HepG2 (cell line): ENCODE results near the gene SCFD2. TPM values are rescaled to one million over a fixed set of nuclear protein-coding genes. Genes with fewer than 3 reads are reported as not detected.

Experiments
- ATAC-seq: fragments of 200-7000 bp; cut with Tn5 transposase; 3 replicates; pipeline ENCODE4 v1.9.1; 2020; ENCODE audit warnings: mild to moderate bottlenecking, moderate library complexity
- BruUV-seq: library from RNA; stranded (reverse); fragments of 400-500 nt; replicated peaks from 2 replicates; lab custom pipeline; 2021; lab: Mats Ljungman, UMichigan
- CTCF ChIA-PET: fragments of 300-600 bp; formaldehyde crosslinking; extraction: SDS; loops from one replicate; lab custom pipeline; 2021; ENCODE audit warnings: low total read pairs, inconsistent platforms, low intra/inter-chr PET ratio; lab: Yijun Ruan, JAX
- POLR2A ChIA-PET: fragments of 350-600 bp; sonication (Branson Sonifier 250); formaldehyde crosslinking; loops from one replicate; lab custom pipeline; 2020; ENCODE audit warnings: antibody characterized with exemption, inconsistent platforms; lab: Yijun Ruan, JAX
- DNase-seq: peaks from one replicate; pipeline ENCODE4 v3.0.0-alpha.2; 2015; ENCODE audit warnings: low spot score
- FAIRE-seq: peaks from 3 replicates; lab custom pipeline; 2011; peaks lifted over from hg19 to GRCh38; lab: Jason Lieb, UNC
- H2AFZ ChIP-seq: one replicate; pipeline ENCODE4 v1.6.1; 2011; ENCODE audit warnings: low read length, inconsistent platforms
- H3K27ac ChIP-seq: fragments of 300-600 bp; 3 replicates; pipeline ENCODE4 v1.8.0; 2011; ENCODE audit warnings: mixed run types, mild to moderate bottlenecking, mixed read lengths, low read length, inconsistent platforms; ENCODE audit not compliant: insufficient read depth; ENCODE audit errors: extremely low read length
- H3K27me3 ChIP-seq, 2 experiments: fragments of 200-600 bp in 1 of 2; 2 replicates in 1 of 2; 3 replicates in 1 of 2; pipeline versions ENCODE4 v1.6.0 to v1.8.0; 2011; ENCODE audit warnings: low read length in 2 of 2, mild to moderate bottlenecking in 2 of 2, moderate library complexity in 2 of 2, inconsistent platforms in 1 of 2; ENCODE audit not compliant: insufficient read depth in 2 of 2, control insufficient read depth in 1 of 2
- H3K36me3 ChIP-seq, 2 experiments: fragments of 200-600 bp in 1 of 2; replicated peaks in 1 of 2; 2 replicates in 1 of 2; 3 replicates in 1 of 2; pipeline versions ENCODE4 v1.5.1 to v1.8.0; 2011; ENCODE audit warnings: low read length in 2 of 2, inconsistent platforms in 1 of 2; ENCODE audit not compliant: insufficient read depth in 2 of 2, control insufficient read depth in 1 of 2
- H3K4me1 ChIP-seq: 2 replicates; pipeline ENCODE4 v1.5.1; 2012; ENCODE audit warnings: low read length, inconsistent platforms; ENCODE audit not compliant: insufficient read depth
- H3K4me2 ChIP-seq: 2 replicates; pipeline ENCODE4 v1.6.0; 2011; ENCODE audit warnings: low read depth, low read length, inconsistent platforms
- H3K4me3 ChIP-seq, 3 experiments: fragments of 200-600 bp in 1 of 3; sonication (generic), shearing (Covaris generic) in 1 of 3; replicated peaks in 1 of 3; 2 replicates each; pipeline ENCODE4 v1.5.1; 2011 to 2016; ENCODE audit warnings: low read length in 3 of 3, inconsistent platforms in 2 of 3, low read depth in 2 of 3, mild to moderate bottlenecking in 2 of 3, control low read depth in 1 of 3, mixed read lengths in 1 of 3; ENCODE audit not compliant: insufficient read depth in 1 of 3
- H3K79me2 ChIP-seq: one replicate; pipeline ENCODE4 v1.6.1; 2011; ENCODE audit warnings: low read length, inconsistent platforms; ENCODE audit not compliant: insufficient read depth
- H3K9ac ChIP-seq: 2 replicates; pipeline ENCODE4 v1.6.0; 2011; ENCODE audit warnings: mild to moderate bottlenecking, low read depth, low read length, inconsistent platforms; ENCODE audit not compliant: insufficient read depth
- H3K9me3 ChIP-seq: 2 replicates; pipeline ENCODE4 v1.5.1; 2012; ENCODE audit warnings: mild to moderate bottlenecking, low read length
- H4K20me1 ChIP-seq: 2 replicates; pipeline ENCODE4 v1.6.0; 2011; ENCODE audit warnings: inconsistent platforms, mild to moderate bottlenecking, low read length, moderate library complexity; ENCODE audit not compliant: insufficient read depth
- ETV6 ChIP-seq: sonication (generic); formaldehyde crosslinking; conservative IDR thresholded peaks from 2 replicates; pipeline ENCODE4 v1.4.0; 2020; ENCODE audit warnings: missing genetic modification reagents
- GMEB1 ChIP-seq: sonication (generic); formaldehyde crosslinking; IDR thresholded peaks from 2 replicates; pipeline ENCODE4 v1.5.1; 2020; ENCODE audit warnings: missing genetic modification reagents, mild to moderate bottlenecking, borderline replicate concordance
- MEIS1 ChIP-seq: sonication (generic); formaldehyde crosslinking; IDR thresholded peaks from 2 replicates; pipeline ENCODE4 v1.9.0; 2021; ENCODE audit warnings: mild to moderate bottlenecking, missing genetic modification reagents, moderate library complexity, borderline replicate concordance
- RFX5 ChIP-seq: IDR thresholded peaks from 2 replicates; pipeline ENCODE4 v1.6.1; 2011; ENCODE audit warnings: low read depth, low read length, improper control_type of control experiment
- RNF219 ChIP-seq: sonication (generic); formaldehyde crosslinking; IDR thresholded peaks from 2 replicates; pipeline ENCODE4 v1.5.0; 2020; ENCODE audit warnings: mild to moderate bottlenecking, missing genetic modification reagents
- SMARCC2 ChIP-seq: fragments of 450-650 bp; IDR thresholded peaks from 2 replicates; pipeline ENCODE4 v1.6.1; 2017; ENCODE audit warnings: antibody characterized with exemption, mild to moderate bottlenecking
- SNAI1 ChIP-seq: sonication (generic); formaldehyde crosslinking; IDR thresholded peaks from 2 replicates; pipeline ENCODE4 v1.5.0; 2020; ENCODE audit warnings: mild to moderate bottlenecking, missing genetic modification reagents, borderline replicate concordance
- TEAD3 ChIP-seq: optimal IDR thresholded peaks from 2 replicates; pipeline ENCODE3; 2016; ENCODE audit warnings: borderline replicate concordance
- ZBTB43 ChIP-seq: sonication (generic); formaldehyde crosslinking; conservative IDR thresholded peaks from 2 replicates; pipeline ENCODE4 v1.4.0; 2020; ENCODE audit warnings: missing genetic modification reagents
- ZNF207 ChIP-seq: fragments of 450-650 bp; IDR thresholded peaks from 2 replicates; pipeline ENCODE4 v1.6.1; 2016; ENCODE audit warnings: antibody characterized with exemption, borderline replicate concordance
- ZNF354B ChIP-seq: sonication (generic); formaldehyde crosslinking; IDR thresholded peaks from 2 replicates; pipeline ENCODE4 v1.8.0; 2022; ENCODE audit warnings: mild to moderate bottlenecking, missing genetic modification reagents
- WGBS: methylation state at CpG from one replicate; pipeline ENCODE4 v1.1.6; 2017; ENCODE audit warnings: low lambda C conversion rate; 5-methylcytosine and 5-hydroxymethylcytosine counted together
- in situ Hi-C: cut with HindIII; loops from 2 replicates; pipeline ENCODE4 v1.10.0; 2017; ENCODE audit warnings: low pct_unique_long_range_greater_than_20kb; ENCODE audit not compliant: extremely low pct_ligation_motif_present
- intact Hi-C: fragments of 100-400 bp; cut with micrococcal nuclease; formaldehyde crosslinking; loops from one replicate; pipeline ENCODE4 v1.10.0; 2022; ENCODE audit not compliant: unreplicated experiment
- polyA plus RNA-seq, 8 experiments: library from polyadenylated mRNA; depleted of rRNA in 3 of 8; stranded (reverse) in 7 of 8; unstranded in 1 of 8; fragments of >200 nt; fragmentation: Illumina TruSeq in 4 of 8; extraction: Trizol in 4 of 8; gene quantifications; 2 replicates each; pipeline versions ENCODE4 v1.2.1 to v1.2.3, GENCODE V29; 2011 to 2016; ENCODE audit warnings: low read depth in 4 of 8, missing spikeins in 1 of 8, mixed read lengths in 1 of 8; ENCODE audit not compliant: insufficient read depth in 1 of 8
- total RNA-seq, 5 experiments: library from RNA; depleted of rRNA; stranded (reverse); fragments of >200 nt; fragmentation: Illumina TruSeq; extraction: Trizol; gene quantifications; 2 replicates each; pipeline ENCODE4 v1.2.3, GENCODE V29; 2016; ENCODE audit warnings: low read depth in 1 of 5

SCFD2 gene
- total and polyA plus RNA-seq, 2 of the 13 experiments (the other 11 are each of a cell fraction or from before 2014, with no cell fraction given) = 4.6 to 15.6 TPM

- no peak overlapping the region for H3K4me3 ChIP-seq
- FAIRE-seq (no peak), ATAC-seq (no peak), DNase-seq (no peak)
- H3K4me1 ChIP-seq = peaks cover 18% of the 10 kb centered on the region
- 0% methylated on average over 1 of the region's 1 CpG for WGBS
- in situ Hi-C loops = no loop called here
- no peak overlapping the region for H3K9ac ChIP-seq
- no peak overlapping the region for H3K27ac ChIP-seq
- ChIA-PET POLR2A (no interaction called here), CTCF (interaction anchor here (0.6 kb wide), 1 partner anchor 23 kb away, joined by 3 read pairs; no protein-coding TSS in a partner anchor)
- no peaks in the 10 kb centered on the region for H3K79me2 ChIP-seq
- intact Hi-C loops = no loop called here
- no peaks in the 10 kb centered on the region for H3K9me3 ChIP-seq
- no peak overlapping the region for H2AFZ ChIP-seq
- no peaks in the 10 kb centered on the region for H3K27me3 ChIP-seq
- TF ChIP-seq ETV6 (CRISPR knock-in tag) (no peak), TEAD3 (no peak), MEIS1 (CRISPR knock-in tag) (no peak), GMEB1 (no peak), RNF219 (CRISPR knock-in tag) (no peak), ZBTB43 (CRISPR knock-in tag) (no peak), ZNF207 (no peak), SMARCC2 (no peak), ZNF354B (CRISPR knock-in tag) (no peak), SNAI1 (no peak), RFX5 (no peak)
- H4K20me1 ChIP-seq = no peaks in the 10 kb centered on the region
- no peaks in the 10 kb centered on the region for H3K36me3 ChIP-seq
- no peak overlapping the region for H3K4me2 ChIP-seq
- no TSS peak for BruUV-seq
Measured at GRCh38 chr4:52852041-52852440, 513.8 kb downstream of the SCFD2 start.
